ENCODE data around the gene CPNE5.

CPNE5 gene

GRCh38 chr6:36743538-36744303 is 95.5 kb downstream of the CPNE5 start:
- TF ChIP-seq EZH2phosphoT487 (IDR thresholded peaks at IDR 0.05; ENCODE audit: low read length), result no peak
- TF ChIP-seq EZH2 (optimal IDR thresholded peaks at IDR 0.05; ENCODE audit: low read depth, low read length), result no peak
- TF ChIP-seq CTCF (IDR thresholded peaks at IDR 0.05; ENCODE audit: low read length), result no peak
- no peaks in the 10 kb centered on the region for H3K27me3 ChIP-seq (replicated peaks; ENCODE audit: insufficient read depth, low read length)
- no peaks in the 10 kb centered on the region for H4K20me1 ChIP-seq (ENCODE audit: insufficient read depth, low read length)
- DNase-seq, result no peak
- no peak overlapping the region for H3K9ac ChIP-seq (ENCODE audit: low read length)
- no peaks in the 10 kb centered on the region for H3K36me3 ChIP-seq (replicated peaks; ENCODE audit: insufficient read depth, low read length)
- H3K9me3 ChIP-seq (replicated peaks; ENCODE audit: insufficient read depth, low read length), result no peaks in the 10 kb centered on the region
- no peaks in the 10 kb centered on the region for H3K4me1 ChIP-seq (ENCODE audit: low read length)
- H3K27ac ChIP-seq (ENCODE audit: low read length), result no peak overlapping the region
- no peak overlapping the region for H3K4me3 ChIP-seq (ENCODE audit: low read length)
- no peaks in the 10 kb centered on the region for H3K9me2 ChIP-seq (replicated peaks; ENCODE audit: insufficient read depth, low read length)
- no peaks in the 10 kb centered on the region for H3K79me2 ChIP-seq (ENCODE audit: low read length)
- H3K4me2 ChIP-seq (ENCODE audit: low read depth, low read length), result no peak overlapping the region
- no peak overlapping the region for H2AFZ ChIP-seq (ENCODE audit: low read length)
- no peaks in the 10 kb centered on the region for H3F3A ChIP-seq (ENCODE audit: insufficient read depth, low read length)

GRCh38 chr6:36743032-36743431 is 96.2 kb downstream of the CPNE5 start:
- no peak for DNase-seq
- Histone ChIP-seq H3K9me3 (replicated peaks; ENCODE audit: insufficient read depth, low read length) (no peaks in the 10 kb centered on the region), H3K4me1 (ENCODE audit: low read length) (no peaks in the 10 kb centered on the region), H3K9ac (ENCODE audit: low read length) (no peak overlapping the region), H4K20me1 (ENCODE audit: insufficient read depth, low read length) (no peaks in the 10 kb centered on the region), H3K4me2 (ENCODE audit: low read depth, low read length) (no peak overlapping the region), H3K9me2 (replicated peaks; ENCODE audit: insufficient read depth, low read length) (no peaks in the 10 kb centered on the region), H3K79me2 (ENCODE audit: low read length) (no peaks in the 10 kb centered on the region), H3K36me3 (replicated peaks; ENCODE audit: insufficient read depth, low read length) (no peaks in the 10 kb centered on the region), H3K27ac (ENCODE audit: low read length) (no peak overlapping the region), H3F3A (ENCODE audit: insufficient read depth, low read length) (no peaks in the 10 kb centered on the region), H3K4me3 (ENCODE audit: low read length) (no peak overlapping the region), H2AFZ (ENCODE audit: low read length) (no peak overlapping the region), H3K27me3 (replicated peaks; ENCODE audit: insufficient read depth, low read length) (no peaks in the 10 kb centered on the region)
- TF ChIP-seq EZH2 (optimal IDR thresholded peaks at IDR 0.05; ENCODE audit: low read depth, low read length) (no peak), CTCF (IDR thresholded peaks at IDR 0.05; ENCODE audit: low read length) (no peak), EZH2phosphoT487 (IDR thresholded peaks at IDR 0.05; ENCODE audit: low read length) (no peak)

GRCh38 chr6:36742146-36742545 is 97.1 kb downstream of the CPNE5 start:
- H3K9ac ChIP-seq (ENCODE audit: low read length), result no peak overlapping the region
- no peaks in the 10 kb centered on the region for H3K9me3 ChIP-seq (replicated peaks; ENCODE audit: insufficient read depth, low read length)
- H2AFZ ChIP-seq (ENCODE audit: low read length), result no peak overlapping the region
- DNase-seq, result no peak
- no peaks in the 10 kb centered on the region for H3K4me1 ChIP-seq (ENCODE audit: low read length)
- no peak overlapping the region for H3K4me3 ChIP-seq (ENCODE audit: low read length)
- H3K9me2 ChIP-seq (replicated peaks; ENCODE audit: insufficient read depth, low read length), result no peaks in the 10 kb centered on the region
- H3K79me2 ChIP-seq (ENCODE audit: low read length), result no peaks in the 10 kb centered on the region
- H3F3A ChIP-seq (ENCODE audit: insufficient read depth, low read length), result no peaks in the 10 kb centered on the region
- no peak overlapping the region for H3K27ac ChIP-seq (ENCODE audit: low read length)
- H3K36me3 ChIP-seq (replicated peaks; ENCODE audit: insufficient read depth, low read length), result no peaks in the 10 kb centered on the region
- TF ChIP-seq EZH2phosphoT487 (IDR thresholded peaks at IDR 0.05; ENCODE audit: low read length), result no peak
- no peak for TF ChIP-seq EZH2 (optimal IDR thresholded peaks at IDR 0.05; ENCODE audit: low read depth, low read length)
- TF ChIP-seq CTCF (IDR thresholded peaks at IDR 0.05; ENCODE audit: low read length), result no peak
- H3K27me3 ChIP-seq (replicated peaks; ENCODE audit: insufficient read depth, low read length), result no peaks in the 10 kb centered on the region
- H3K4me2 ChIP-seq (ENCODE audit: low read depth, low read length), result no peak overlapping the region
- no peaks in the 10 kb centered on the region for H4K20me1 ChIP-seq (ENCODE audit: insufficient read depth, low read length)

Data from MM.1S (cell line).